ENCODE measurements around the gene CDH23.

DNA sequence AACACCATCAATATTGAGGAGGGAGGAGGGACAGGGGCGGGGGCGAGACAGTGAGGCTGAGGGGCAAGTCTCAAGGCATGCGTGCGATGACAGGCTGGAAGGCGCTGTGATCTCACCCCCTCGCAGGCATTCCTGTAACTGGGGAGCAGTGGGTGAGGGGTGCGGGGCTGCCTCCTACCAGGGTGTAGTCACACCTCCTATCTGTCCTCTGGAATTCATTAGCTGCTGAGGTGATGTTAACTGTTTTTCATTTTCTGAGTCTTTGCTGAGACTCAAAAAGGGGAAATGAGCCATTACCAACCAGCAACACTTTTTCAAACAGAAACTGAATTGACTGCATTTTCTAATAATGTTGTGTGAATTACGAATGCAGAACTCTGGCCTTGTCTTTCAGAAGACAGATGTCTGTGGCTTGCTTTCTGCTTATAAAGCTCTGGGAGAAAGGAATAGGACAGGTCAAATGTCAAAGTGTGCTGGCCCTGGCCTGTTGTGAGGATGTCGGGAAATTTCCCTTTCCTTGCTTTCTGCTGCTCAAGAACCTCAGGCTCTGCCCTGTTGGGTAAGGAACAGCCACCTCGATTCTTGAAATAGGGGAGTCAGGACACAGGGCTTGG lies 23.7 kb upstream of the CDH23 start:
- TF ChIP-seq, protein P1, sequence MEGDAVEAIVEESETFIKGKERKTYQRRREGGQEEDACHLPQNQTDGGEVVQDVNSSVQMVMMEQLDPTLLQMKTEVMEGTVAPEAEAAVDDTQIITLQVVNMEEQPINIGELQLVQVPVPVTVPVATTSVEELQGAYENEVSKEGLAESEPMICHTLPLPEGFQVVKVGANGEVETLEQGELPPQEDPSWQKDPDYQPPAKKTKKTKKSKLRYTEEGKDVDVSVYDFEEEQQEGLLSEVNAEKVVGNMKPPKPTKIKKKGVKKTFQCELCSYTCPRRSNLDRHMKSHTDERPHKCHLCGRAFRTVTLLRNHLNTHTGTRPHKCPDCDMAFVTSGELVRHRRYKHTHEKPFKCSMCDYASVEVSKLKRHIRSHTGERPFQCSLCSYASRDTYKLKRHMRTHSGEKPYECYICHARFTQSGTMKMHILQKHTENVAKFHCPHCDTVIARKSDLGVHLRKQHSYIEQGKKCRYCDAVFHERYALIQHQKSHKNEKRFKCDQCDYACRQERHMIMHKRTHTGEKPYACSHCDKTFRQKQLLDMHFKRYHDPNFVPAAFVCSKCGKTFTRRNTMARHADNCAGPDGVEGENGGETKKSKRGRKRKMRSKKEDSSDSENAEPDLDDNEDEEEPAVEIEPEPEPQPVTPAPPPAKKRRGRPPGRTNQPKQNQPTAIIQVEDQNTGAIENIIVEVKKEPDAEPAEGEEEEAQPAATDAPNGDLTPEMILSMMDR (IDR thresholded peaks at IDR 0.05) = no peak
- TF ChIP-seq ZFX (IDR thresholded peaks at IDR 0.05; ENCODE audit: borderline replicate concordance) = no peak

All from 22Rv1 (cell line).